Memory B cell (primary cell): ENCODE data around the gene TLE4.
A peak's percentile ranks its signal among the peaks of the same experiment; 100 is the strongest.
"Not testable (repeated sequence)": the region's sequence is repeated elsewhere in the genome, so short reads cannot be mapped to it uniquely, and the experiment has no call there.

Source experiments
- ATAC-seq: fragments of 150-1000 bp; cut with Tn5 transposase; 2 replicates; pipeline ENCODE4 v1.10.0; 2021; ENCODE audit warnings: low read depth, mild to moderate bottlenecking, moderate library complexity
- DNase-seq, 2 donors: peaks; one replicate each; pipeline ENCODE4 v3.0.0; 2022; ENCODE audit warnings: low spot score in 2 of 2
- H3K27ac Mint-ChIP-seq: one replicate; pipeline ENCODE4 v1.8.0; 2022; ENCODE audit warnings: mild to moderate bottlenecking, moderate library complexity, mixed read lengths
- H3K27me3 Mint-ChIP-seq: one replicate; pipeline ENCODE4 v1.8.0; 2022; ENCODE audit warnings: mixed read lengths
- H3K36me3 Mint-ChIP-seq: one replicate; pipeline ENCODE4 v1.8.0; 2022; ENCODE audit warnings: mild to moderate bottlenecking, mixed read lengths
- H3K4me1 Mint-ChIP-seq: one replicate; pipeline ENCODE4 v1.8.0; 2022; ENCODE audit warnings: mixed read lengths
- H3K4me3 Mint-ChIP-seq: one replicate; pipeline ENCODE4 v1.8.0; 2022; ENCODE audit warnings: mild to moderate bottlenecking, moderate library complexity, mixed read lengths
- H3K9me3 Mint-ChIP-seq: one replicate; pipeline ENCODE4 v1.8.0; 2022; ENCODE audit warnings: mixed read lengths

TLE4 gene

GRCh38 chr9:79603222-79603920 lies 31.6 kb downstream of the TLE4 start:
- no peak overlapping the region for H3K27ac Mint-ChIP-seq
- H3K4me1 Mint-ChIP-seq = peaks cover 17% of the 10 kb centered on the region
- H3K9me3 Mint-ChIP-seq = peaks cover 4% of the 10 kb centered on the region
- ATAC-seq (no peak), DNase-seq (no peak)
- H3K36me3 Mint-ChIP-seq = peaks cover 28% of the 10 kb centered on the region
- no peak overlapping the region for H3K4me3 Mint-ChIP-seq
- no peaks in the 10 kb centered on the region for H3K27me3 Mint-ChIP-seq

DNA sequence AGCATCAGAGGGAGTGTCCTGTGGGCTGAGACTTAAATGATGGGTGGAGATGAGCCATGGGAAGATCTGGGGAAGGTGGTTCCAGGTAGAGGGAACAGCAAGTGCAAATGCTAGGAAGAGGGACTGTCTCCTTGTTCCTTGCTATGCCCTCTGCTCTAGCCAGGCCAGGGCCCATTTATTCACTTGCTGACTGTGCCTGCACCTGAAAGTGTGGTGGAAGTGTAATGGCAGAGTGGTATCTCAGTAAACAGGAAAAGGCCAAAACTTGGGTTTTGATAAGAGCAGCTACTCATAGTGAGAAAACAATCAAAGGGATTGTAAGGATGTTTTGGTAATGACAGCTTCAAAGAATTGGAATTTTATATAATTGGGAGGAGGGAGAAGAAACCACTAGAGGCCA lies 32.4 kb downstream of the TLE4 start:
- Mint-ChIP-seq H3K36me3 (peaks cover 23% of the 10 kb centered on the region), H3K27ac (no peak overlapping the region), H3K4me3 (no peak overlapping the region), H3K27me3 (no peaks in the 10 kb centered on the region), H3K4me1 (peaks cover 10% of the 10 kb centered on the region), H3K9me3 (peaks cover 4% of the 10 kb centered on the region)
- ATAC-seq (no peak), DNase-seq (no peak)

DNA sequence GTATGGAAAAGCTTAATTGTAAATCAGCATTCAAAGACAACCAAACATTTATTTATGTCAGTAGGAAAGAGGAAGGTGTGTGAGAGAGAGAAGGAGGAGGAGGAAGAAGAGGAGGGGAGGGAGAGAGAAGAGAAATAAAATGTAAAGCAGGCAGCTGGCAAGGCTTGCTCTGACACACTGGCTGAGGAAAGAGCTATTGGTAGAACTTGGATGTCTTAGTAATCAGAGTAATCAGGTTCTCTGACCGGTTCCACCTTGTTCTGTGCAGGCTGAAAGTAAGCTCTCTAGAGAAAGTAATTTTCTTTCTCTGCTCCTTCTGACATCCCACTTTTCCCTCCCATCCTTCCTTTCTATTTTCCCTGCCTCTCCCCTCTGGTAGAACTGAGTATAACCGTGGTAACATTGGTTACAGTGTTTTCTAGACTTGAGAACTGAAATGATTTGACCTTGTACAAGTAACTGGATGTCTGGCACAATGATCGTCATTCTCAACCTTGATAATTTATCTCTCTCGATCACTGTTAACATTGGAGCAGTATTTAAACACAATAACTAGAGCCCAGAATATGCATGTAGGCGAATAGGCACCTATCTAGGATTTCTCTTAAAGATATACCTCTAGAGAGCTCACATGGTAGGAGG lies 33.3 kb downstream of the TLE4 start:
- DNase-seq = no peak
- no peak for ATAC-seq
- H3K27me3 Mint-ChIP-seq = no peaks in the 10 kb centered on the region
- H3K27ac Mint-ChIP-seq = no peak overlapping the region
- no peak overlapping the region for H3K4me3 Mint-ChIP-seq
- peaks cover 14% of the 10 kb centered on the region for H3K4me1 Mint-ChIP-seq
- H3K36me3 Mint-ChIP-seq = peaks cover 23% of the 10 kb centered on the region
- H3K9me3 Mint-ChIP-seq = peaks cover 4% of the 10 kb centered on the region

- Mint-ChIP-seq H3K4me1 (peaks cover 19% of the 10 kb centered on the region), H3K36me3 (peaks cover 22% of the 10 kb centered on the region)
- not testable (repeated sequence) for DNase-seq, H3K27ac Mint-ChIP-seq, H3K27me3 Mint-ChIP-seq, H3K4me3 Mint-ChIP-seq, ATAC-seq, H3K9me3 Mint-ChIP-seq
These were observed 34.8 kb downstream of the TLE4 start for GRCh38 chr9:79606529-79606928.

GRCh38 chr9:79609468-79610018 lies 37.8 kb downstream of the TLE4 start:
- DNase-seq (no peak), ATAC-seq (no peak)
- Mint-ChIP-seq H3K9me3 (no peaks in the 10 kb centered on the region), H3K27ac (no peak overlapping the region), H3K4me1 (peaks cover 28% of the 10 kb centered on the region), H3K27me3 (no peaks in the 10 kb centered on the region), H3K36me3 (peaks cover 12% of the 10 kb centered on the region), H3K4me3 (no peak overlapping the region)

- Mint-ChIP-seq H3K4me1 (peaks cover 33% of the 10 kb centered on the region), H3K36me3 (peaks cover 13% of the 10 kb centered on the region), H3K4me3 (no peak overlapping the region), H3K27ac (no peak overlapping the region), H3K9me3 (no peaks in the 10 kb centered on the region), H3K27me3 (no peaks in the 10 kb centered on the region)
- ATAC-seq = no peak
- no peak for DNase-seq
These were observed 38.4 kb downstream of the TLE4 start for GRCh38 chr9:79610019-79610631.

GRCh38 chr9:79610791-79611614 lies 39.2 kb downstream of the TLE4 start:
- Mint-ChIP-seq H3K4me3 (no peak overlapping the region), H3K9me3 (no peaks in the 10 kb centered on the region)
- ATAC-seq = peak; percentile 34

DNA sequence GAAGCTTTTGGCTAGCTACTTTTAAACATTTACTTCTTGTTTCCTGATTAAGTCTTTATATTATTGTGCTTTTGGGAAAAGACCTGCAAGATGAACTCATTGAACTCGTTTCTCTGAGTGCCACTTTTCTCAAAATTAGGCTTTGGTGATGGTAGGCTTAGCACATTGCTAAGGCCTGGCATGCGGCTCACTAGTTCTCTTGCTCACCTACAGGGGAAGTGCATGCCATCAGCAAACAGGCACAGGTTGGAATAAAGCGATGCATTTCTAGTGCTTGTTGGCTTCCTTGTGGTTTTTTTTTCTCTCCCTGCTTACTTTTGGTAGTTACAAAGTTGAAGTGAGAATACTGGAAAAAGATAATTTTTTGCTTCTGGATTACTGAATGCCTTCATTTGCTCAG lies 41.4 kb downstream of the TLE4 start:
- no peak overlapping the region for H3K4me3 Mint-ChIP-seq
- H3K36me3 Mint-ChIP-seq = peaks cover 3% of the 10 kb centered on the region
- H3K9me3 Mint-ChIP-seq = no peaks in the 10 kb centered on the region
- H3K27me3 Mint-ChIP-seq = no peaks in the 10 kb centered on the region
- H3K27ac Mint-ChIP-seq = no peak overlapping the region
- H3K4me1 Mint-ChIP-seq = peaks cover 30% of the 10 kb centered on the region
- no peak for ATAC-seq
- no peak for DNase-seq

More at GRCh38 chr9:79610791-79611614, 39.2 kb downstream of the TLE4 start:
- no peak for DNase-seq
- Mint-ChIP-seq H3K36me3 (peaks cover 13% of the 10 kb centered on the region), H3K4me1 (peaks cover 33% of the 10 kb centered on the region), H3K27me3 (no peaks in the 10 kb centered on the region), H3K27ac (no peak overlapping the region)

DNA sequence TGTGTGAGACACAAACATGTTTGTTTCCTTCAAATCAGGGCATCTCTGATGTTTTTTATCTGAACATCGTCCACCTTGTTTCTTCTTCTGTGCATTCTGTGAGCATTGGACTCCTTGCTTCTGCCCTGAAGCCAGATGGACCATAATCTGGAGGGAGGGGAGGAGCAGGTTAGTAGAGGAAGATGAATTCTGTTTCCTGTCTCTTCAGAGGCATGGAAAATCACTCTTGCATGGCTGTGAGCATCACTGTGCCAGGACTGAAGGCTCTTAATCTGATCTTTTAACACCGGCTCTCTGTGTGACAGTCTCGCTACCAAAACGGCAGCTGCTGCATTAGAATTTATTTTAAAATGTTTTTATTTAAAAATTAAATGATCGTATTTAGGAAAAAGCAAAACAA lies 43.3 kb downstream of the TLE4 start:
- no peaks in the 10 kb centered on the region for H3K27me3 Mint-ChIP-seq
- H3K27ac Mint-ChIP-seq = no peak overlapping the region
- H3K9me3 Mint-ChIP-seq = no peaks in the 10 kb centered on the region
- H3K4me1 Mint-ChIP-seq = peaks cover 26% of the 10 kb centered on the region
- peaks cover 3% of the 10 kb centered on the region for H3K36me3 Mint-ChIP-seq
- ATAC-seq (no peak), DNase-seq (no peak)
- no peak overlapping the region for H3K4me3 Mint-ChIP-seq

DNA sequence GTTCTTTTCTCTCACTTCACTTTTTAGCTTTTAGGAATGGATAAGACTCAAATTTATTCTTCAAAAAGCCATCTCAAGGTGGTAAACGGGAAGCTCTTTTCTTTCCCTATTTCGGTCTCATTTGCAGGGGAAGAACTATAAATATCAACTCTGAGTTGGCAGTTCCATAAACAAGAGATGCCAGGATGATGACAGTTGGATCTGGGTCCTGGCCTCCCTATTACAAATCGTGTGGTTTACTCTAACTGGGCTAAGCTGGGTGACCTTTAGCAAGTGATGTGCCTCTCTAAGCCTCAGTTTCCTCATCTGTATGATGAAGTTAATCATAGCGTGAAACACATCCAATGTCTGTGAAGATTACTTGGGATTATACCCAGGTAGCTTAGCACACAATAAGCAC lies 44.2 kb downstream of the TLE4 start:
- peaks cover 23% of the 10 kb centered on the region for H3K4me1 Mint-ChIP-seq
- H3K27ac Mint-ChIP-seq = no peak overlapping the region
- ATAC-seq = no peak
- DNase-seq = no peak
- H3K4me3 Mint-ChIP-seq = no peak overlapping the region
- no peaks in the 10 kb centered on the region for H3K9me3 Mint-ChIP-seq
- peaks cover 4% of the 10 kb centered on the region for H3K36me3 Mint-ChIP-seq
- H3K27me3 Mint-ChIP-seq = no peaks in the 10 kb centered on the region

DNA sequence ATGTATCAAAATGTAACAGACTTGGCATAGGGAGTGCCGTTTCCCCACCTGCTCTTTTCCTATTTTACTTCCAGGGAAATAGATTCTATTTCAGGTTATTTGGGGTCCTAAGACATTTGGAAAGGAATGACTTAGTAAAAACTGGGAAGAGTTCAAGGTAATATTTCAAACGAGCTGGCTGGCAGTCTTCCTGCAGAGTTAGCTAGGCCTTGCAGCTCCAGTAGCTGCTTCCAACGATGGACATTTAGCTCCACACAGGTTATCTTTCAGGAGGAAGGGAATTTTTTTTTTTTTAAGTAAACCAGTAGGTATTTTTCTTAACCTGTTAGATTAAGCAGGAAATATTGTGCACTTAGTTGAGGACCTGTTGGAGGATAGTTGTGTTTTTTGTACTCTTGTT lies 45.2 kb downstream of the TLE4 start:
- Mint-ChIP-seq H3K4me1 (peaks cover 28% of the 10 kb centered on the region), H3K36me3 (peaks cover 4% of the 10 kb centered on the region), H3K4me3 (no peak overlapping the region), H3K9me3 (no peaks in the 10 kb centered on the region), H3K27me3 (no peaks in the 10 kb centered on the region), H3K27ac (no peak overlapping the region)
- ATAC-seq (no peak), DNase-seq (no peak)

- Mint-ChIP-seq H3K27me3 (no peaks in the 10 kb centered on the region), H3K27ac (no peak overlapping the region), H3K36me3 (peaks cover 4% of the 10 kb centered on the region), H3K4me1 (peaks cover 29% of the 10 kb centered on the region), H3K4me3 (no peak overlapping the region), H3K9me3 (no peaks in the 10 kb centered on the region)
- no peak for DNase-seq
- no peak for ATAC-seq
These were observed 45.6 kb downstream of the TLE4 start for GRCh38 chr9:79617395-79617794.

DNA sequence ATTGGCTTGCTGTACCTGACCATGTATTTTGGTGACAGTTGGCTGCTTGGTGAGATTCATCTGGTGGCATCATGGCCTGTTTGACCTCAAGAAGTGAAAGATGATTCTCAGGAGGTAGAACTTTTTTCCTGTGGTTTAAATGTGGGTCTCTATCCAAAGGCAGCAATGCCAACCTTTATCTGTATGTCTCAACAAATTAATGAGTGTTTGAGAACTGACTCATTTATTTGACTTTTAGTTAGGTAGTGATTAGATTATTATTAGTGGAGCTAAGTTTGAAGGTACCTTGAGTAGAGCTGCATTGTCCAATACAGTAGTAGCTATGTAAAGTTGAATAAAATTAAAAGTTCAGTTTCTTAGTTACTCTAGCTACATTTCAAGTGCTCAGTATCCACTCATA lies 48.2 kb downstream of the TLE4 start:
- Mint-ChIP-seq H3K9me3 (peaks cover 1% of the 10 kb centered on the region), H3K4me1 (peaks cover 27% of the 10 kb centered on the region), H3K36me3 (peaks cover 3% of the 10 kb centered on the region), H3K27me3 (no peaks in the 10 kb centered on the region), H3K27ac (peak overlapping the region; percentile 22), H3K4me3 (no peak overlapping the region)
- no peak for ATAC-seq
- no peak for DNase-seq
